Measurements from ENCODE around the gene ADNP. TPM values are rescaled to one million over a fixed set of nuclear protein-coding genes. Genes with fewer than 3 reads are reported as not detected.
A peak's percentile ranks its signal among the peaks of the same experiment; 100 is the strongest.

Gene ADNP
- total and polyA plus RNA-seq, 2 of the 13 experiments (the other 11 are each of a cell fraction or from before 2014, with no cell fraction given) = 21.0 to 21.5 TPM

- no peak for TF ChIP-seq MEIS1 (CRISPR knock-in tag; IDR thresholded peaks at IDR 0.05; ENCODE audit: borderline replicate concordance)
- TF ChIP-seq ZNF775 (CRISPR knock-in tag; IDR thresholded peaks at IDR 0.05; ENCODE audit: borderline replicate concordance) = peak; percentile 32; the same call in 1 of the 2 replicates
- no peak for TF ChIP-seq ZUFSP (CRISPR knock-in tag; IDR thresholded peaks at IDR 0.05; ENCODE audit: borderline replicate concordance)
- peak; percentile 66 for TF ChIP-seq ATF2 (CRISPR knock-in tag; IDR thresholded peaks at IDR 0.05)
- no peak for TF ChIP-seq ZNF841 (CRISPR knock-in tag; IDR thresholded peaks at IDR 0.05; ENCODE audit: borderline replicate concordance)
- no peak for TF ChIP-seq NONO (IDR thresholded peaks at IDR 0.05)
- peak; percentile 74 for TF ChIP-seq NONO (CRISPR knock-in tag; conservative IDR thresholded peaks at IDR 0.05)
- TF ChIP-seq EED (CRISPR knock-in tag; IDR thresholded peaks at IDR 0.05) = peak; percentile 77
- TF ChIP-seq ZNF781 (CRISPR knock-in tag; IDR thresholded peaks at IDR 0.05; ENCODE audit: borderline replicate concordance, not compliant biosample characterization) = peak; percentile 91
- peak; percentile 9 for TF ChIP-seq TAF15 (IDR thresholded peaks at IDR 0.05; ENCODE audit: low read depth, low read length, poor library complexity, severe bottlenecking)
- TF ChIP-seq THRA (CRISPR knock-in tag; IDR thresholded peaks at IDR 0.05; ENCODE audit: borderline replicate concordance) = no peak
- peak; percentile 98 for TF ChIP-seq HOXA3 (CRISPR knock-in tag; IDR thresholded peaks at IDR 0.05)
- 0 out of 2 replicates have a peak, but pooled peaks have one; percentile 2 for TF ChIP-seq HCFC1 (IDR thresholded peaks at IDR 0.05; ENCODE audit: low read depth, low read length)
- peak; percentile 13; the same call in 1 of the 2 replicates for TF ChIP-seq MEIS2 (CRISPR knock-in tag; IDR thresholded peaks at IDR 0.05)
- peak; percentile 74; the same call in 1 of the 2 replicates for TF ChIP-seq ZNF709 (CRISPR knock-in tag; IDR thresholded peaks at IDR 0.05)
- no peak; the same call in 1 of the 2 replicates for TF ChIP-seq HOXA9 (CRISPR knock-in tag; IDR thresholded peaks at IDR 0.05; ENCODE audit: borderline replicate concordance)
- TF ChIP-seq KAT2B (IDR thresholded peaks at IDR 0.05; ENCODE audit: borderline replicate concordance, low read depth, low read length) = no peak
- TF ChIP-seq ZNF263 (CRISPR knock-in tag; IDR thresholded peaks at IDR 0.05) = peak; percentile 87
- TF ChIP-seq ZNF891 (CRISPR knock-in tag; IDR thresholded peaks at IDR 0.05) = 0 out of 2 replicates have a peak, but pooled peaks have one; percentile 23
- TF ChIP-seq SPEN (CRISPR knock-in tag; IDR thresholded peaks at IDR 0.05; ENCODE audit: low read depth) = peak; percentile 92
- no peak for TF ChIP-seq MBNL3 (CRISPR knock-in tag; conservative IDR thresholded peaks at IDR 0.05)
Observed at GRCh38 chr20:50957798-50958614, 26.8 kb upstream of the ADNP start, which contains the start of gene DPM1 (continued).

All from HepG2 (cell line).